H9 (cell line): ENCODE results near the gene DOCK9. TPM values are rescaled to one million over a fixed set of nuclear protein-coding genes. Genes with fewer than 3 reads are reported as not detected.

Experiments used
- DNase-seq: peaks from one replicate; pipeline ENCODE4 v3.0.0-alpha.2; 2017
- H2AFZ ChIP-seq: one replicate; pipeline ENCODE4 v1.6.1; 2013; ENCODE audit warnings: mild to moderate bottlenecking, low read length, control low read depth, moderate library complexity
- H2AK5ac ChIP-seq: 2 replicates; pipeline ENCODE4 v1.6.1; 2013; ENCODE audit warnings: low read length, control low read depth, mixed read lengths; ENCODE audit not compliant: insufficient read length
- H2BK120ac ChIP-seq: one replicate; pipeline ENCODE4 v1.6.1; 2013; ENCODE audit warnings: low read depth, mild to moderate bottlenecking, low read length, control low read depth, inconsistent platforms; ENCODE audit not compliant: poor library complexity, severe bottlenecking
- H2BK12ac ChIP-seq: 2 replicates; pipeline ENCODE4 v1.6.1; 2013; ENCODE audit warnings: low read length, control low read depth, mixed read lengths, low read depth; ENCODE audit not compliant: insufficient read length
- H2BK15ac ChIP-seq: 2 replicates; pipeline ENCODE4 v1.6.1; 2013; ENCODE audit warnings: low read depth, low read length, control low read depth
- H2BK20ac ChIP-seq: one replicate; pipeline ENCODE4 v1.6.1; 2013; ENCODE audit warnings: low read depth, mild to moderate bottlenecking, low read length, control low read depth, inconsistent platforms; ENCODE audit not compliant: poor library complexity, severe bottlenecking
- H2BK5ac ChIP-seq: 2 replicates; pipeline ENCODE4 v1.6.1; 2013; ENCODE audit warnings: low read length, control low read depth, mixed read lengths; ENCODE audit not compliant: insufficient read length
- H3K14ac ChIP-seq: 2 replicates; pipeline ENCODE4 v1.6.1; 2013; ENCODE audit warnings: low read length, control low read depth; ENCODE audit not compliant: insufficient read depth
- H3K18ac ChIP-seq: 2 replicates; pipeline ENCODE4 v1.6.1; 2013; ENCODE audit warnings: low read depth, mild to moderate bottlenecking, mixed read lengths, low read length, control low read depth; ENCODE audit not compliant: insufficient read length
- H3K23ac ChIP-seq: 2 replicates; pipeline ENCODE4 v1.6.1; 2013; ENCODE audit warnings: low read length, control low read depth, mixed read lengths, low read depth; ENCODE audit not compliant: insufficient read length
- H3K23me2 ChIP-seq: 2 replicates; pipeline ENCODE4 v1.6.1; 2013; ENCODE audit warnings: low read depth, mild to moderate bottlenecking, mixed read lengths, low read length, control low read depth; ENCODE audit not compliant: insufficient read length, poor library complexity, severe bottlenecking
- H3K27ac ChIP-seq: 2 replicates; pipeline ENCODE4 v1.5.1; 2013; ENCODE audit warnings: low read length, control low read depth, mixed read lengths, low read depth; ENCODE audit not compliant: insufficient read length
- H3K27me3 ChIP-seq: 2 replicates; pipeline ENCODE4 v1.6.1; 2013; ENCODE audit warnings: low read length, control low read depth, inconsistent platforms; ENCODE audit not compliant: insufficient read depth
- H3K4ac ChIP-seq: 2 replicates; pipeline ENCODE4 v1.6.1; 2013; ENCODE audit warnings: low read depth, mild to moderate bottlenecking, control low read depth, inconsistent platforms, low read length, moderate library complexity
- H3K4me1 ChIP-seq: 2 replicates; pipeline ENCODE4 v1.6.1; 2013; ENCODE audit warnings: low read length, control low read depth, inconsistent platforms; ENCODE audit not compliant: insufficient read depth
- H3K4me2 ChIP-seq: 2 replicates; pipeline ENCODE4 v1.6.1; 2013; ENCODE audit warnings: low read length, control low read depth, mixed read lengths; ENCODE audit not compliant: insufficient read length, insufficient read depth
- H3K56ac ChIP-seq: 2 replicates; pipeline ENCODE4 v1.6.1; 2013; ENCODE audit warnings: low read depth, mild to moderate bottlenecking, mixed read lengths, low read length, control low read depth; ENCODE audit not compliant: insufficient read length
- H3K79me1 ChIP-seq: 2 replicates; pipeline ENCODE4 v1.6.1; 2013; ENCODE audit warnings: low read depth, mild to moderate bottlenecking, moderate library complexity, low read length, control low read depth, inconsistent platforms; ENCODE audit not compliant: insufficient read depth, poor library complexity, severe bottlenecking
- H3K79me2 ChIP-seq: 2 replicates; pipeline ENCODE4 v1.6.1; 2013; ENCODE audit warnings: low read length, control low read depth, inconsistent platforms; ENCODE audit not compliant: insufficient read depth
- H3K9ac ChIP-seq: 2 replicates; pipeline ENCODE4 v1.6.1; 2013; ENCODE audit warnings: low read length, control low read depth, mixed read lengths; ENCODE audit not compliant: insufficient read length; ENCODE audit errors: extremely low read depth
- H3K9me3 ChIP-seq: one replicate; pipeline ENCODE4 v1.6.1; 2013; ENCODE audit warnings: low read depth, low read length, inconsistent platforms; ENCODE audit not compliant: control insufficient read depth
- H3T11ph ChIP-seq: one replicate; pipeline ENCODE4 v1.6.1; 2013; ENCODE audit warnings: mild to moderate bottlenecking, low read length, control low read depth, inconsistent platforms
- H4K20me1 ChIP-seq: one replicate; pipeline ENCODE4 v1.6.1; 2013; ENCODE audit not compliant: control insufficient read depth, insufficient read length, insufficient read depth
- H4K5ac ChIP-seq: 2 replicates; pipeline ENCODE4 v1.6.1; 2013; ENCODE audit warnings: low read depth, mild to moderate bottlenecking, mixed read lengths, low read length, control low read depth; ENCODE audit not compliant: insufficient read length
- H4K8ac ChIP-seq: replicated peaks from 2 replicates; pipeline ENCODE4 v1.6.1; 2013; ENCODE audit warnings: low read length, control low read depth, mixed read lengths, low read depth; ENCODE audit not compliant: insufficient read length
- H4K91ac ChIP-seq: 2 replicates; pipeline ENCODE4 v1.6.1; 2013; ENCODE audit warnings: low read depth, mild to moderate bottlenecking, moderate library complexity, mixed read lengths, low read length, control low read depth; ENCODE audit not compliant: insufficient read length
- H3K27ac Mint-ChIP-seq, 3 experiments: 2 replicates in 2 of 3; 3 replicates in 1 of 3; pipeline ENCODE4 v1.8.0; 2020 to 2021; ENCODE audit warnings: mixed read lengths in 3 of 3, mild to moderate bottlenecking in 1 of 3, moderate library complexity in 1 of 3
- H3K27me3 Mint-ChIP-seq: 2 replicates; pipeline ENCODE4 v1.8.0; 2021; ENCODE audit warnings: low read depth, mild to moderate bottlenecking, moderate library complexity, mixed read lengths
- H3K36me3 Mint-ChIP-seq, 3 experiments: 2 replicates in 2 of 3; 3 replicates in 1 of 3; pipeline ENCODE4 v1.8.0; 2020 to 2021; ENCODE audit warnings: low read depth in 3 of 3, mixed read lengths in 3 of 3; ENCODE audit not compliant: insufficient read depth in 1 of 3
- H3K4me1 Mint-ChIP-seq, 2 experiments: 2 replicates each; pipeline ENCODE4 v1.8.0; 2020; ENCODE audit warnings: mixed read lengths in 2 of 2
- H3K4me3 Mint-ChIP-seq, 2 experiments: 2 replicates in 1 of 2; 3 replicates in 1 of 2; pipeline ENCODE4 v1.8.0; 2020 to 2021; ENCODE audit warnings: mild to moderate bottlenecking in 2 of 2, mixed read lengths in 2 of 2, moderate library complexity in 1 of 2
- H3K9me3 Mint-ChIP-seq, 2 experiments: 2 replicates in 1 of 2; 3 replicates in 1 of 2; pipeline ENCODE4 v1.8.0; 2020; ENCODE audit warnings: mild to moderate bottlenecking in 2 of 2, mixed read lengths in 2 of 2, moderate library complexity in 1 of 2
- CTCF ChIP-seq: fragments of 200-600 bp; sonication (generic); conservative IDR thresholded peaks from 3 replicates; pipeline ENCODE4 v1.8.0; 2021; ENCODE audit warnings: antibody characterized with exemption, mild to moderate bottlenecking
- WGBS: extraction: QIAGEN DNeasy Blood & Tissue Kit; methylation state at CpG from one replicate; pipeline ENCODE4 v1.1.7; 2013; ENCODE audit warnings: missing lambda C conversion rate, low lambda C conversion rate, mixed read lengths; ENCODE audit not compliant: insufficient read length; ENCODE audit errors: extremely low coverage; 5-methylcytosine and 5-hydroxymethylcytosine counted together
- total RNA-seq: library from RNA; stranded (reverse); gene quantifications from 2 replicates; pipeline ENCODE4 v1.2.1, GENCODE V29; 2021

The DOCK9 gene
- total RNA-seq, 1 experiment from 2014 or later, result 23.0 TPM

- Histone ChIP-seq H2BK15ac (no peak overlapping the region), H3K18ac (no peak overlapping the region), H2BK12ac (no peak overlapping the region), H3K79me2 (no peaks in the 10 kb centered on the region), H3K4ac (no peak overlapping the region), H3K9ac (no peak overlapping the region), H3T11ph (no peak overlapping the region), H3K27me3 (no peaks in the 10 kb centered on the region), H2BK5ac (no peak overlapping the region), H3K56ac (no peak overlapping the region), H3K23ac (no peak overlapping the region), H4K20me1 (no peaks in the 10 kb centered on the region), H3K23me2 (no peaks in the 10 kb centered on the region), H2BK120ac (no peak overlapping the region), H3K14ac (no peak overlapping the region), H4K5ac (no peak overlapping the region), H2BK20ac (no peak overlapping the region), H3K4me1 (peaks cover 23% of the 10 kb centered on the region; the same call in 1 of the 2 replicates), H4K8ac (no peak overlapping the region), H3K4me2 (no peak overlapping the region), H3K79me1 (no peaks in the 10 kb centered on the region), H3K27ac (no peak overlapping the region), H4K91ac (no peak overlapping the region), H2AFZ (no peak overlapping the region), H3K9me3 (no peaks in the 10 kb centered on the region), H2AK5ac (no peak overlapping the region)
- Mint-ChIP-seq H3K4me3 (no peak overlapping the region; a peak in 1 of 5 replicates), H3K4me1 (peaks cover 40% of the 10 kb centered on the region in 2 experiments), H3K36me3 (no peaks in the 10 kb centered on the region), H3K27ac (peak overlapping the region in 1 of 3 experiments; percentile 90; a peak in 5 of 7 replicates), H3K9me3 (no peaks in the 10 kb centered on the region; a peak in 1 of 5 replicates), H3K27me3 (no peaks in the 10 kb centered on the region)
- WGBS, result no CpG with 5 or more reads among the region's 5 CpGs
- no peak for TF ChIP-seq CTCF
- peak; percentile 57 for DNase-seq
Observed at GRCh38 chr13:98890925-98891324, 86.9 kb downstream of the DOCK9 start.
